Right lobe of liver (tissue), 4 donors: Measurements from ENCODE around the gene WNK1.

ENCODE experiments used
- POLR2A ChIP-seq: fragments of 450-650 bp; IDR thresholded peaks from one replicate; pipeline ENCODE4 v1.6.1; 2017; ENCODE audit warnings: antibody characterized with exemption, mild to moderate bottlenecking
- TF ChIP-seq, protein P1 (sequence below), 4 donors: fragments of 200-600 bp in 3 of 4; fragments of 450-650 bp in 1 of 4; IDR thresholded peaks; one replicate each; pipeline versions ENCODE4 v1.5.1 to v1.8.0; 2016 to 2022; ENCODE audit warnings: antibody characterized with exemption in 4 of 4, mild to moderate bottlenecking in 2 of 4
- donor health status: DM: no; HTN: no; CAD: no.
- donor health status: DM: no; HTN: no; CAD: no.
- donor health status: DM: no; HTN: yes; CAD: no.

DNA sequence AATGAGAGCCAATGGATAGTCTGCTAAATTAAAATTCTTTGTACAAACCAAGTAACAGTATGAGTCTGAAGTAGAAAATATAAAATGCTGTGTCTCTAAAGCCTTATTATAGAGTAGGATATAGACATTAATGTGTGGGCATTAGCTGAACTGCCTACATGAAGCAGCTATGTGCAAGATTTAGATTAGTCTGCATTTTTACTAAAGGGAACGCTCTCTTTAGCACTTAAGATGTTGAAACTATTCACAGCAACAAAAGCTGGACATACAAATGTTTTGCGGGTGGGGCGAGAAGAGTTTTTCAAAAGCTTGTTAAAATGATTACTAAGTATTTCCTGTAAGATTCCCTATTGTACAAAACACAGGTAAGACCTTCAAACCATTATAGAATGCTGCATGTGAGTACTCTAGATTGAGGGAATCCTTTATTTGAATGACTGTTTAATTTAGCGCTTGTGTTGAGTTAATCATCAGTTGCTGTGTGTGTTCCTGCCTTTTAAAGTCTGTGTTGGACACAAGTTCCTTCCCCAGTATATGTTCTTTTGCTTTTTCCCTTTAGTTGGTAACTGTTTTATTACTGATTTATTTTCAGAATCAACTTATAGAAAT is 110.0 kb downstream of the WNK1 start:
- TF ChIP-seq, protein P1, sequence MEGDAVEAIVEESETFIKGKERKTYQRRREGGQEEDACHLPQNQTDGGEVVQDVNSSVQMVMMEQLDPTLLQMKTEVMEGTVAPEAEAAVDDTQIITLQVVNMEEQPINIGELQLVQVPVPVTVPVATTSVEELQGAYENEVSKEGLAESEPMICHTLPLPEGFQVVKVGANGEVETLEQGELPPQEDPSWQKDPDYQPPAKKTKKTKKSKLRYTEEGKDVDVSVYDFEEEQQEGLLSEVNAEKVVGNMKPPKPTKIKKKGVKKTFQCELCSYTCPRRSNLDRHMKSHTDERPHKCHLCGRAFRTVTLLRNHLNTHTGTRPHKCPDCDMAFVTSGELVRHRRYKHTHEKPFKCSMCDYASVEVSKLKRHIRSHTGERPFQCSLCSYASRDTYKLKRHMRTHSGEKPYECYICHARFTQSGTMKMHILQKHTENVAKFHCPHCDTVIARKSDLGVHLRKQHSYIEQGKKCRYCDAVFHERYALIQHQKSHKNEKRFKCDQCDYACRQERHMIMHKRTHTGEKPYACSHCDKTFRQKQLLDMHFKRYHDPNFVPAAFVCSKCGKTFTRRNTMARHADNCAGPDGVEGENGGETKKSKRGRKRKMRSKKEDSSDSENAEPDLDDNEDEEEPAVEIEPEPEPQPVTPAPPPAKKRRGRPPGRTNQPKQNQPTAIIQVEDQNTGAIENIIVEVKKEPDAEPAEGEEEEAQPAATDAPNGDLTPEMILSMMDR (IDR thresholded peaks at IDR 0.05) = no peak
- TF ChIP-seq POLR2A = no peak
